ENCODE data around the gene TSPAN9. TPM values are rescaled to one million over a fixed set of nuclear protein-coding genes. Genes with fewer than 3 reads are reported as not detected.

TSPAN9 gene
- total RNA-seq, 1 experiment from 2014 or later, result 7.7 TPM

DNA sequence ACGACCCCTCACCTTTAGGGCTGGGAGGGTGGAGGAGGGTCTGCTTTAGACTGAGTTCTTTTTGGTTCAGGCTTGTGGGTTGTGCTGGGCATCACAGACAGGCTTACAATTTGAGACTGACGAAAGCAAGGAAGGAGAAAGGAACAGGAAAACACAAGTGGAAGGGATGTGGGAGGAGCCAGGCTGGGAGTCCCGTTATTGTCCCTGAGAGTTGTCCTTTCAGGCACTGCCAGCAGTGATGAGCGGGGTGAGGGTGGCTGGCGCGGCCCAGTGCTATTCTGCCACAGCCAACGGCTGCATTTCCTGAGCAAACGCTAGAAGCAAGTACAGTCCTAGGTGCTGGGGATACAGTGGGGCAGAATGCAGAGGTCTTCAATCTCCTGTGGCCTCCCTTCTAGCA lies 29.2 kb upstream of the TSPAN9 start:
- H3K4me3 ChIP-seq (ENCODE audit: low read depth in 2 of 2, low read length in 2 of 2), result no peak overlapping the region
- in situ Hi-C loops (cut with HindIII; ENCODE audit: low pct_unique_long_range_greater_than_20kb, low sequenced_read_pairs) (no loop called here), intact Hi-C loops (cut with micrococcal nuclease; ENCODE audit: unreplicated experiment) (no loop called here)
- no peaks in the 10 kb centered on the region for H3K4me1 ChIP-seq (ENCODE audit: control insufficient read depth, insufficient read depth, low read length)
- ChIA-PET POLR2A (no interaction called here), CTCF (no interaction called here)
- ATAC-seq, result peak; percentile 45; the same call in 1 of the 2 replicates
- H3K27ac ChIP-seq (ENCODE audit: low read length), result no peak overlapping the region
- no peaks in the 10 kb centered on the region for H3K9me3 ChIP-seq (ENCODE audit: control insufficient read depth, insufficient read depth, low read depth, low read length)
- no peaks in the 10 kb centered on the region for H3K27me3 ChIP-seq (ENCODE audit: control insufficient read depth, insufficient read depth, low read length)
- no peaks in the 10 kb centered on the region for H3K36me3 ChIP-seq (ENCODE audit: control insufficient read depth, insufficient read depth, low read length)
- no peak for DNase-seq (ENCODE audit: low read depth, low spot score)
- BruUV-seq (replicated peaks), result no TSS peak
- TF ChIP-seq, protein P1, sequence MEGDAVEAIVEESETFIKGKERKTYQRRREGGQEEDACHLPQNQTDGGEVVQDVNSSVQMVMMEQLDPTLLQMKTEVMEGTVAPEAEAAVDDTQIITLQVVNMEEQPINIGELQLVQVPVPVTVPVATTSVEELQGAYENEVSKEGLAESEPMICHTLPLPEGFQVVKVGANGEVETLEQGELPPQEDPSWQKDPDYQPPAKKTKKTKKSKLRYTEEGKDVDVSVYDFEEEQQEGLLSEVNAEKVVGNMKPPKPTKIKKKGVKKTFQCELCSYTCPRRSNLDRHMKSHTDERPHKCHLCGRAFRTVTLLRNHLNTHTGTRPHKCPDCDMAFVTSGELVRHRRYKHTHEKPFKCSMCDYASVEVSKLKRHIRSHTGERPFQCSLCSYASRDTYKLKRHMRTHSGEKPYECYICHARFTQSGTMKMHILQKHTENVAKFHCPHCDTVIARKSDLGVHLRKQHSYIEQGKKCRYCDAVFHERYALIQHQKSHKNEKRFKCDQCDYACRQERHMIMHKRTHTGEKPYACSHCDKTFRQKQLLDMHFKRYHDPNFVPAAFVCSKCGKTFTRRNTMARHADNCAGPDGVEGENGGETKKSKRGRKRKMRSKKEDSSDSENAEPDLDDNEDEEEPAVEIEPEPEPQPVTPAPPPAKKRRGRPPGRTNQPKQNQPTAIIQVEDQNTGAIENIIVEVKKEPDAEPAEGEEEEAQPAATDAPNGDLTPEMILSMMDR (IDR thresholded peaks at IDR 0.05), result no peak
- no peak for TF ChIP-seq SIN3A (IDR thresholded peaks at IDR 0.05; ENCODE audit: borderline replicate concordance, insufficient read depth, low read depth, low read length)
- no peak for TF ChIP-seq TCF7L2 (IDR thresholded peaks at IDR 0.05; ENCODE audit: low read depth, low read length)
- TF ChIP-seq REST (IDR thresholded peaks at IDR 0.05; ENCODE audit: insufficient read depth in 1 of 2, low read depth in 2 of 2, low read length in 1 of 2), result no peak
- no peak for TF ChIP-seq POLR2AphosphoS5 (IDR thresholded peaks at IDR 0.05; ENCODE audit: low read depth, low read length)

DNA sequence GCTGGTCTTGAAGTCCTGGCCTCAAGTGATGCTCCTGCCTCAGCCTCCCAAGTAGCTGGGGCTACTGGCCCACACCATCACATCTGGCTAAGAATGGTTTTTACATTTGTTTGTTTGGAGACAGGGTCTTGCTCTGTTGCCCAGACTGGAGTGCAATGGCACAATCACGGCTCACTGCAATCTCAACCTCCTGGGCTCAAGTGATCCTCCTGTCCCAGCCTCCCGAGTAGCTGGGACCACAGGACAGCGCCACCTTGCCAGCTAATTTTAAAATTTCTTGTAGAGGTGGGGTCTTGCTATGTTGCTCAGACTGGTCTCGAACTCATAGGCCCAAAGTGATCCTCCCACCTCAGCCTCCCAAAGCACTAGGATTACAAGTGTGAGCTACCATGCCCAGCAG lies 28.6 kb upstream of the TSPAN9 start:
- Histone ChIP-seq H3K4me3 (ENCODE audit: low read depth in 2 of 2, low read length in 2 of 2) (no peak overlapping the region), H3K27ac (ENCODE audit: low read length) (no peak overlapping the region), H3K9me3 (ENCODE audit: control insufficient read depth, insufficient read depth, low read depth, low read length) (no peaks in the 10 kb centered on the region), H3K36me3 (ENCODE audit: control insufficient read depth, insufficient read depth, low read length) (no peaks in the 10 kb centered on the region), H3K4me1 (ENCODE audit: control insufficient read depth, insufficient read depth, low read length) (no peaks in the 10 kb centered on the region), H3K27me3 (ENCODE audit: control insufficient read depth, insufficient read depth, low read length) (no peaks in the 10 kb centered on the region)
- POLR2A ChIA-PET, result no interaction called here
- DNase-seq (ENCODE audit: low read depth, low spot score) (no peak), ATAC-seq (no peak)
- CTCF ChIA-PET, result no interaction called here
- intact Hi-C loops (cut with micrococcal nuclease; ENCODE audit: unreplicated experiment), result no loop called here
- no peak for TF ChIP-seq REST (IDR thresholded peaks at IDR 0.05; ENCODE audit: insufficient read depth in 1 of 2, low read depth in 2 of 2, low read length in 1 of 2)
- no peak for TF ChIP-seq POLR2AphosphoS5 (IDR thresholded peaks at IDR 0.05; ENCODE audit: low read depth, low read length)
- TF ChIP-seq TCF7L2 (IDR thresholded peaks at IDR 0.05; ENCODE audit: low read depth, low read length), result no peak
- no peak for TF ChIP-seq SIN3A (IDR thresholded peaks at IDR 0.05; ENCODE audit: borderline replicate concordance, insufficient read depth, low read depth, low read length)
- TF ChIP-seq, protein P1 (IDR thresholded peaks at IDR 0.05), result no peak
- no TSS peak for BruUV-seq (replicated peaks)
- in situ Hi-C loops (cut with HindIII; ENCODE audit: low pct_unique_long_range_greater_than_20kb, low sequenced_read_pairs), result no loop called here
